Progenitor cell of endocrine pancreas (in vitro differentiated cells): ENCODE results near the gene CABP1. TPM values are rescaled to one million over a fixed set of nuclear protein-coding genes. Genes with fewer than 3 reads are reported as not detected.

Experiments used
- DNase-seq: peaks from one replicate; pipeline ENCODE4 v3.0.0; 2021; ENCODE audit warnings: low spot score; ENCODE audit not compliant: unreplicated experiment
- H3K27ac Mint-ChIP-seq: 2 replicates; pipeline ENCODE4 v1.8.0; 2021; ENCODE audit warnings: mild to moderate bottlenecking, moderate library complexity, mixed read lengths
- H3K27me3 Mint-ChIP-seq: 2 replicates; pipeline ENCODE4 v1.8.0; 2021; ENCODE audit warnings: mixed read lengths
- H3K36me3 Mint-ChIP-seq: 2 replicates; pipeline ENCODE4 v1.8.0; 2022; ENCODE audit warnings: mixed read lengths; ENCODE audit not compliant: insufficient read depth
- H3K4me1 Mint-ChIP-seq: 2 replicates; pipeline ENCODE4 v1.8.0; 2021; ENCODE audit warnings: low read depth, mixed read lengths
- H3K4me3 Mint-ChIP-seq: 2 replicates; pipeline ENCODE4 v1.8.0; 2021; ENCODE audit warnings: low read depth, mild to moderate bottlenecking, moderate library complexity, mixed read lengths
- H3K9me3 Mint-ChIP-seq: 2 replicates; pipeline ENCODE4 v1.8.0; 2021; ENCODE audit warnings: low read depth, mixed read lengths
- total RNA-seq: library from RNA; stranded (reverse); gene quantifications from 2 replicates; pipeline ENCODE4 v1.2.1, GENCODE V29; 2021
- TF ChIP-seq, protein P1 (sequence below): fragments of 200-600 bp; sonication (generic); IDR thresholded peaks from one replicate; pipeline ENCODE4 v1.5.0; 2021; ENCODE audit warnings: antibody characterized with exemption, mild to moderate bottlenecking; ENCODE audit not compliant: unreplicated experiment

CABP1 gene
- total RNA-seq, 1 donor from 2014 or later: 0.19 TPM

DNA sequence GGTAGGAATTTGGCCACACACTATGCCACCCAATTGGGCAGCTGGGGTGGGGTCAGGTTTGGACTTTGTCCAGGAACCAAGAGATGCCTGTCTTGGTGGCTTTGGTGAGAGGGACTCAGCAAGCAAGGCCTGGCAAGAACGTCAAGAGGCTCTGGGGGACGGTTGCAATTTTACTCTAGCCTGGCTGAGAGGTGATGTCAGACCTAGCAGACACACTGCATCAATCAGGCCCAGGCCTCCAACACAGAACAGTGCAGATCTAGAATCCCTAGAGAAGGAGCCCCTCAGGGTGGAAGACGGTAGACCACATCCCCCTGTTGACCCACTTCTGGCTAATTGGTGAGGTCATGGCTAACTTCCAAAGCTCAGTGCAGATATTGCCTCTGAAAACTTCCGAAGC is 68.2 kb downstream of the CABP1 start:
- Mint-ChIP-seq H3K9me3 (no peaks in the 10 kb centered on the region), H3K4me3 (peak overlapping the region; percentile 37), H3K4me1 (peaks cover 17% of the 10 kb centered on the region), H3K27ac (no peak overlapping the region), H3K27me3 (no peaks in the 10 kb centered on the region), H3K36me3 (peaks cover 3% of the 10 kb centered on the region)
- TF ChIP-seq, protein P1, sequence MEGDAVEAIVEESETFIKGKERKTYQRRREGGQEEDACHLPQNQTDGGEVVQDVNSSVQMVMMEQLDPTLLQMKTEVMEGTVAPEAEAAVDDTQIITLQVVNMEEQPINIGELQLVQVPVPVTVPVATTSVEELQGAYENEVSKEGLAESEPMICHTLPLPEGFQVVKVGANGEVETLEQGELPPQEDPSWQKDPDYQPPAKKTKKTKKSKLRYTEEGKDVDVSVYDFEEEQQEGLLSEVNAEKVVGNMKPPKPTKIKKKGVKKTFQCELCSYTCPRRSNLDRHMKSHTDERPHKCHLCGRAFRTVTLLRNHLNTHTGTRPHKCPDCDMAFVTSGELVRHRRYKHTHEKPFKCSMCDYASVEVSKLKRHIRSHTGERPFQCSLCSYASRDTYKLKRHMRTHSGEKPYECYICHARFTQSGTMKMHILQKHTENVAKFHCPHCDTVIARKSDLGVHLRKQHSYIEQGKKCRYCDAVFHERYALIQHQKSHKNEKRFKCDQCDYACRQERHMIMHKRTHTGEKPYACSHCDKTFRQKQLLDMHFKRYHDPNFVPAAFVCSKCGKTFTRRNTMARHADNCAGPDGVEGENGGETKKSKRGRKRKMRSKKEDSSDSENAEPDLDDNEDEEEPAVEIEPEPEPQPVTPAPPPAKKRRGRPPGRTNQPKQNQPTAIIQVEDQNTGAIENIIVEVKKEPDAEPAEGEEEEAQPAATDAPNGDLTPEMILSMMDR: no peak
- DNase-seq: no peak

DNA sequence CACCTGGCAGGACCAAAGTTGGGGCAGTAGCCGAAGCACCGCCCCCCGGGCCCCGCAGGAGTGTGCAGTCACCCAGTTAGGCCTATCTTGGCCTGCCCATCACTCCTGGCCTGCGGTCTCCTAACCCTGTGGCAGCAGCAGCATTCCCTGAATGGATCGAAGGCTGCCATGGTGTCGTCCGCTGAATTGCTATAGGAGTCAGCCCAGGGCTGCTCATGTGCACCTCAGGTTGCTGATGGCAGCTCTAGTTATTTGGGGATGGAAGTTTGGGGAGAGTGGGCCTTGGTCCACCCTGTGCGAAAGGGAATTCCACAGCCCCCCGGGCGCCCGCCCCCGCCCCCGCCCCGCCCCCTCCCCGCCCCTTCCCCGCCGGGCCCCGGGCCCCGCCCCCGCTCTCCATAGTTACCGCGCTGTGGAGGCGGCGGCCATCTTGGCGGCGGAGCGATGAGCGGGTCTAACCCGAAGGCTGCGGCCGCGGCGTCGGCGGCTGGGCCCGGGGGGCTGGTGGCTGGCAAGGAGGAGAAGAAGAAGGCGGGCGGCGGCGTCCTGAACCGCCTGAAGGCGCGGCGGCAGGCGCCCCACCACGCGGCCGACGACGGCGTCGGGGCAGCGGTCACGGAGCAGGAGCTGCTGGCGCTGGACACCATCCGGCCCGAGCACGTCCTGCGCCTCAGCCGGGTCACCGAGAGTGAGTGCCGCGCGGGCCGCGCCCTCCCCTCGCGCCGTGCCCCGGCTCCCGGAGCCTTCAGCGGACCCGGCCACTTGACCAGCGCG is 69.8 kb downstream of the CABP1 start, which contains the start of gene UNC119B:
UNC119B (plus strand) TSS at position 428 of the 774 bp plus-strand sequence; CDS start at position 445, 17 bp downstream.
- H3K4me3 Mint-ChIP-seq: peak within 1 kb of the TSS; percentile 79
- peak within 1 kb of the TSS; percentile 78 for H3K27ac Mint-ChIP-seq
- H3K36me3 Mint-ChIP-seq: peaks cover 9% of the 10 kb centered on the region
- no peaks in the 10 kb centered on the region for H3K9me3 Mint-ChIP-seq
- H3K27me3 Mint-ChIP-seq: no peaks in the 10 kb centered on the region
- DNase-seq: peak; percentile 62
- TF ChIP-seq, protein P1: no peak
- peaks cover 20% of the 10 kb centered on the region for H3K4me1 Mint-ChIP-seq

DNA sequence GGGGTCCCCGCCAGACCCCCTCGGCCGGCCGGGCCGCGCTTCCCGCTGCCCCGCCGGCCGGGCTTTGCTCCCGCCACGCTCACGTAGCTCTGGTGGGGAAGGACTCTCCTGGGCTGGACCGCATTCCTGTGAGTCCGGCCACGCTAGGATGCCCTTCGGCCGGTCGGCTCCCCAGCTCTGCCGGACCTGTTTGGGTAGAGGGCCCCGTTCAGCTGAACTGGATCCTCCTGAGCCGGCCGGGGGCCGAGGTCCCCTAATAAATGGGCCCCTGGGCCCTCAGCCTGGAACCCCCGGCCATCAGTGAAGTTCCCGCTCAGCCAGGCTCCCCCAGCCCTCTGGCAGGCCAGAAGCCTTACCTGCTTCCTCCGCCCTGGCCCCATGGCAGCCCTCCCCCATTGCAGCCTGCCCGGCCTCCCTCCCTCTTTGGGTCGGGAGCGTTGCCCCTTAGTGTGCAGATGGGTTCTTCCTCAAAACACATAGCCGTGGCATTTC is 70.4 kb downstream of the CABP1 start:
- H3K27me3 Mint-ChIP-seq: no peaks in the 10 kb centered on the region
- TF ChIP-seq, protein P1: no peak
- H3K4me3 Mint-ChIP-seq: peak overlapping the region; percentile 79
- H3K36me3 Mint-ChIP-seq: peaks cover 9% of the 10 kb centered on the region
- peak; percentile 34 for DNase-seq
- H3K27ac Mint-ChIP-seq: no peak overlapping the region
- H3K4me1 Mint-ChIP-seq: peaks cover 20% of the 10 kb centered on the region
- H3K9me3 Mint-ChIP-seq: no peaks in the 10 kb centered on the region

DNA sequence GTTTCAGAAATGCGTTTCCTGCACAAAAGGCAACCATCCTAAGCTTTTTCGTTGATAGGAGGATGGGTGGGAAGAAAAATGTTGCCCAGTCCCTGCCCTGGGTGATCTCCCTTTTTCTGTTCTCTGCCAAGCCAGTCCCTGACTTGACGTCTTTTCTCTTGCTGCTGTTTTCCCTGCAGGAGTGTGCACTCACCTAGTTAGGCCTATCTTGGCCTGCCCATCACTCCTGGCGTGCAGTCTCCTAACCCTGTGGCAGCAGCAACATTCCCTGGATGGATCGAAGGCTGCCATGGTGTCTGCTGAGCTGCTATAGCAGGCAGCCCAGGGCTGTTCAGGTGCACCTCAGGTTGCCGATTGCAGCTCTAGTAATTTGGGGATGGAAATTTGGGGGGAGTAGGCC is 71.0 kb downstream of the CABP1 start:
- Mint-ChIP-seq H3K36me3 (peaks cover 9% of the 10 kb centered on the region), H3K4me3 (peak overlapping the region; percentile 79), H3K4me1 (peaks cover 20% of the 10 kb centered on the region), H3K9me3 (no peaks in the 10 kb centered on the region), H3K27me3 (no peaks in the 10 kb centered on the region), H3K27ac (peak overlapping the region; percentile 54)
- TF ChIP-seq, protein P1: no peak
- no peak for DNase-seq

DNA sequence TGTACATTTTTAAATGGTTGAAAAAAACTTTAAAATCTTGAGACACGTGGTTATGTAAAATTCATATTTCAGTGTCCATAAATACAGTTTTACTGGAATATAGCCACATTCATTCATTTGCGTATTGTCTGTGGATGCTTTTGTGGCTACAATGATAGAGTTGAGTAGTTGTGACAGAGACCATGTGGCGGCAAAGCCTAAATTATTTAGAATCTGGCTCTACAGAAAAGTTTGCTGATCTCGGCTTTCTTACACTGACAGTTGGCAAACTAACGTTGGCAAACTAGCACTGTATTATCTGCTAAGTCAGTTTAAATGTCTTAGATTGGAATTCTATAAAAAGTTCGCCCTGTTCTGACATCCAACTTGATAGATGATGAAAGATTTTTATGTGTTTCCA is 72.2 kb downstream of the CABP1 start:
- H3K36me3 Mint-ChIP-seq: peaks cover 15% of the 10 kb centered on the region
- H3K27ac Mint-ChIP-seq: no peak overlapping the region
- no peak for DNase-seq
- peak overlapping the region; percentile 79 for H3K4me3 Mint-ChIP-seq
- no peaks in the 10 kb centered on the region for H3K27me3 Mint-ChIP-seq
- no peaks in the 10 kb centered on the region for H3K9me3 Mint-ChIP-seq
- TF ChIP-seq, protein P1: no peak
- H3K4me1 Mint-ChIP-seq: peaks cover 20% of the 10 kb centered on the region
